A549 treated with Hydrocortisone at 1 μM for 4 hours (cell line): Measurements from ENCODE around the gene VPS39. TPM values are rescaled to one million over a fixed set of nuclear protein-coding genes. Genes with fewer than 3 reads are reported as not detected.

Experiments used
- total RNA-seq: library from RNA; stranded (reverse); fragments of 200-300 nt; extraction: Qiagen RNA extraction; gene quantifications from 5 replicates; pipeline ENCODE4 v1.2.3, GENCODE V29; 2022

VPS39 gene, protein sequence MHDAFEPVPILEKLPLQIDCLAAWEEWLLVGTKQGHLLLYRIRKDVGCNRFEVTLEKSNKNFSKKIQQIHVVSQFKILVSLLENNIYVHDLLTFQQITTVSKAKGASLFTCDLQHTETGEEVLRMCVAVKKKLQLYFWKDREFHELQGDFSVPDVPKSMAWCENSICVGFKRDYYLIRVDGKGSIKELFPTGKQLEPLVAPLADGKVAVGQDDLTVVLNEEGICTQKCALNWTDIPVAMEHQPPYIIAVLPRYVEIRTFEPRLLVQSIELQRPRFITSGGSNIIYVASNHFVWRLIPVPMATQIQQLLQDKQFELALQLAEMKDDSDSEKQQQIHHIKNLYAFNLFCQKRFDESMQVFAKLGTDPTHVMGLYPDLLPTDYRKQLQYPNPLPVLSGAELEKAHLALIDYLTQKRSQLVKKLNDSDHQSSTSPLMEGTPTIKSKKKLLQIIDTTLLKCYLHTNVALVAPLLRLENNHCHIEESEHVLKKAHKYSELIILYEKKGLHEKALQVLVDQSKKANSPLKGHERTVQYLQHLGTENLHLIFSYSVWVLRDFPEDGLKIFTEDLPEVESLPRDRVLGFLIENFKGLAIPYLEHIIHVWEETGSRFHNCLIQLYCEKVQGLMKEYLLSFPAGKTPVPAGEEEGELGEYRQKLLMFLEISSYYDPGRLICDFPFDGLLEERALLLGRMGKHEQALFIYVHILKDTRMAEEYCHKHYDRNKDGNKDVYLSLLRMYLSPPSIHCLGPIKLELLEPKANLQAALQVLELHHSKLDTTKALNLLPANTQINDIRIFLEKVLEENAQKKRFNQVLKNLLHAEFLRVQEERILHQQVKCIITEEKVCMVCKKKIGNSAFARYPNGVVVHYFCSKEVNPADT
- total RNA-seq = 14.1 to 19.0 TPM (median 16.2 TPM) in 5 replicates

DNA sequence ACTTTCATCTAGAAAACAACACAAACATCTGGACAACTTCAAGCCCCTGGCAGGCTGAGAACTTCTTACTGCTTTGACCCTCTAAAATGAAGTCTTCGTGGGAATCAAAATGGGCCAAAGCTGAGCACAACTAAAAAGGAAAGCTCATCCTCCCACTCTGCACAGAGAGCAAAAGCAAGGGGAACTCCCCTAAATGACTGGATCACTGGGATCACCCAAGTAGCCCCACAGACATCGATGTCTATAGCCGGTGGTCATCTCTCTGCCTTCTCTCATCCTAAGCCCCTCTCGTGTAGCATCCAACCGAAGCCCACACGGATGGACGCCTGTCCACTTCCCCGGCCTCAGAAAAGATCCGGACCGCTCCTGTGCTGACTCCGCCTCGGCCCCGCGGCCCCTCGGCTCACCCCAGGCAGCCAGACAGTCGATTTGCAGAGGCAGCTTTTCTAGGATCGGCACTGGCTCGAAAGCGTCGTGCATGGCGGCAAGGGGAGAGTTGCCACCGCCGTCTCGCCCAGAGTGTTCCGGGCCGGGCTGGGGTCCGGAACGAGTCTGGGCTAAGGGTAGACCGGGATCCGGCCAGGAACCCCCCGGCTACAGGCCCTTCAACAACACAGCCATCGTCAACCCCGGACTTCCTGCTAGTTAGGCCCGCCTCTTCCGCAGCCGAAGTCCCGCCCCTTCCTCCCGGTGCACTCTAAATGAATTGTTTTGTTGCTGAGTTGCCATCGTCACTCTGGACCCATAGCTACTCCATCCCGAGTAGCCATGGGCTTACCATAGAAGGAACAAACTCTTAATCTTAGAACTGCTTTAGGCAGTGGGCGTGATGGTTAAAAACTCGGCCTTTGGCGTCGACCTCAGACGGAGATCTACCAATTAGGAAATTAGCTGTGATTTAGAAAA is at the start of gene VPS39:
Gene VPS39 (minus strand): TSS at position 631 of the 906 bp plus-strand sequence. CDS start 151 bp downstream, at position 480.

DNA sequence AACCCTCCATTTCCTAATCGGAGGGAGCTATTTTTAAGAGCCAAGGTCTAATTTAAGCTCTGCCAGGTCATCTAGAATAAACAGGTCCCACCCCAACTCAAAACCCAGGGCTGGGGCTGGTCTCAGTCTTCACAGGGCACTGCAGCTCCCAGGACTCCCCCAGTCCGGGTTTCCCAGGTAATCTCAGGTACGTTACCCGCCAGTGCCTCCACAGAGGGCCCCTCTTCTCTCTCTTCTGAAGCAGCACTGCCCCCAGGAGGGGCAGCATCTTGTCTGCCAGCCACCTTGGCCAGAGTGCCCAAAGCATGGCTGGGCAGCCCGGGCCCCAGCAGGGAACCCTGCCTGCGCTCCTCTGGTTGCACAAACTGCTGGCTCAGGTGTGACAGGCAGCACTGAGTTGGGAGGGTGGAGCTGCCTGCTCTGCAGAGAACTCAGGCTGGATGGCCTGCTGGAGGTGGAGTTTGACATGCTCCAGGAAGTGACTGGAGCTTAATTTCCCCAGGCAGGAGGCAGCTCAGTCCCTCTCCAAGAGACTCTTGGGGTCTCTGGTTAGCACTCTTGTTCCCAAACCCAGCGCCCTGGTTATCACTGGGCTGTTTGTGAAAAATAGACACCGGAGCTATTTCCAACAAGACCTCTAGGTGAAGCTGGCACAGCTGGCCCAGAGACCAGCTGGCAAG is 51.7 kb downstream of the VPS39 start, which contains the start of gene PLA2G4F:
Gene PLA2G4F (minus strand): TSS at position 394 of the 680 bp plus-strand sequence. CDS start 87 bp downstream, at position 307.

Other genes starting within 250 kb of the VPS39 start
- 10.0 to 13.0 TPM (median 11.7 TPM) in 5 replicates for gene EHD4, start 235.7 kb downstream of the VPS39 start, total RNA-seq
- 0.03 TPM in 1 of 5 replicates, not detected in the others for gene PLA2G4E, start 187.3 kb downstream of the VPS39 start, total RNA-seq
- not detected in 5 replicates for gene PLA2G4D, start 113.7 kb downstream of the VPS39 start, total RNA-seq
- gene PLA2G4F, start 51.7 kb downstream of the VPS39 start, total RNA-seq = 0.02 TPM in 1 of 5 replicates, not detected in the others
- gene GANC, start 64.9 kb upstream of the VPS39 start, total RNA-seq = 6.4 to 8.8 TPM (median 7.5 TPM) in 5 replicates
- 26.0 to 39.0 TPM (median 26.6 TPM) in 5 replicates for gene TMEM87A, start 65.1 kb upstream of the VPS39 start, total RNA-seq
- 0.22 to 0.80 TPM (median 0.33 TPM) in 5 replicates for gene CAPN3, start 151.2 kb upstream of the VPS39 start, total RNA-seq